GM06990 (cell line): ENCODE measurements around the gene RPS29.

ENCODE experiments used
- DNase-seq: peaks from one replicate; pipeline ENCODE4 v3.0.0-alpha.2; 2011; ENCODE audit not compliant: insufficient read length; ENCODE audit errors: extremely low read depth
- H3K27me3 ChIP-seq: replicated peaks from 2 replicates; pipeline ENCODE4 v1.6.0; 2011; ENCODE audit warnings: low read length; ENCODE audit not compliant: control insufficient read depth, insufficient read depth
- H3K36me3 ChIP-seq: 2 replicates; pipeline ENCODE4 v1.5.1; 2011; ENCODE audit warnings: low read length; ENCODE audit not compliant: control insufficient read depth, insufficient read depth
- H3K4me3 ChIP-seq: replicated peaks from 2 replicates; pipeline ENCODE4 v1.5.1; 2011; ENCODE audit warnings: low read depth, mild to moderate bottlenecking, control low read depth, low read length
- CTCF ChIP-seq: IDR thresholded peaks from 2 replicates; pipeline ENCODE4 v1.5.1; 2011; ENCODE audit warnings: low read length, control low read depth, mild to moderate bottlenecking, inconsistent platforms; ENCODE audit not compliant: insufficient read depth, poor library complexity, severe bottlenecking

Gene RPS29

GRCh38 chr14:49581209-49582112, 4.7 kb downstream of the RPS29 start:
- Histone ChIP-seq H3K36me3 (peaks cover 13% of the 10 kb centered on the region), H3K27me3 (no peaks in the 10 kb centered on the region)

GRCh38 chr14:49579841-49580240, 6.3 kb downstream of the RPS29 start:
- Histone ChIP-seq H3K27me3 (no peaks in the 10 kb centered on the region), H3K4me3 (no peak overlapping the region), H3K36me3 (peaks cover 13% of the 10 kb centered on the region)
- no peak for TF ChIP-seq CTCF
- DNase-seq, result no peak

More at GRCh38 chr14:49581209-49582112, 4.7 kb downstream of the RPS29 start:
- no peak for TF ChIP-seq CTCF
- H3K4me3 ChIP-seq, result no peak overlapping the region
- DNase-seq, result no peak

- H3K27me3 ChIP-seq, result no peaks in the 10 kb centered on the region
- no peak overlapping the region for H3K4me3 ChIP-seq
- TF ChIP-seq CTCF, result no peak
- H3K36me3 ChIP-seq, result peaks cover 7% of the 10 kb centered on the region
- DNase-seq, result no peak
These were observed 8.0 kb downstream of the RPS29 start for GRCh38 chr14:49578141-49578540.

GRCh38 chr14:49574038-49574437, 12.1 kb downstream of the RPS29 start:
- no peak for DNase-seq
- peaks cover 7% of the 10 kb centered on the region for H3K36me3 ChIP-seq
- TF ChIP-seq CTCF, result no peak
- no peaks in the 10 kb centered on the region for H3K27me3 ChIP-seq
- H3K4me3 ChIP-seq, result no peak overlapping the region

GRCh38 chr14:49569281-49569680, 16.9 kb downstream of the RPS29 start:
- TF ChIP-seq CTCF, result no peak
- Histone ChIP-seq H3K36me3 (peaks cover 3% of the 10 kb centered on the region; the same call in 1 of the 2 replicates), H3K4me3 (no peak overlapping the region), H3K27me3 (no peaks in the 10 kb centered on the region)
- no peak for DNase-seq

GRCh38 chr14:49566714-49567113, 19.5 kb downstream of the RPS29 start:
- DNase-seq, result no peak
- TF ChIP-seq CTCF, result no peak

More at GRCh38 chr14:49566714-49567113, 19.5 kb downstream of the RPS29 start:
- no peak overlapping the region for H3K4me3 ChIP-seq
- no peaks in the 10 kb centered on the region for H3K27me3 ChIP-seq
- H3K36me3 ChIP-seq, result no peaks in the 10 kb centered on the region
